Stimulated activated naive CD8-positive, alpha-beta T cell treated with anti-CD3 and anti-CD28 coated beads, Interleukin-15, Interleukin-2, amounts not matched to agents 100 U/mL and 50 U/mL, for 24 hours (primary cell): ENCODE results near the gene OTOP3.
"Not testable (repeated sequence)": the region's sequence is repeated elsewhere in the genome, so short reads cannot be mapped to it uniquely, and the experiment has no call there.

Source experiments
- ATAC-seq: fragments of 150-1000 bp; cut with Tn5 transposase; one replicate; pipeline ENCODE4 v1.10.0; 2021
- DNase-seq: peaks from one replicate; pipeline ENCODE4 v3.0.0; 2021

OTOP3 gene

DNA sequence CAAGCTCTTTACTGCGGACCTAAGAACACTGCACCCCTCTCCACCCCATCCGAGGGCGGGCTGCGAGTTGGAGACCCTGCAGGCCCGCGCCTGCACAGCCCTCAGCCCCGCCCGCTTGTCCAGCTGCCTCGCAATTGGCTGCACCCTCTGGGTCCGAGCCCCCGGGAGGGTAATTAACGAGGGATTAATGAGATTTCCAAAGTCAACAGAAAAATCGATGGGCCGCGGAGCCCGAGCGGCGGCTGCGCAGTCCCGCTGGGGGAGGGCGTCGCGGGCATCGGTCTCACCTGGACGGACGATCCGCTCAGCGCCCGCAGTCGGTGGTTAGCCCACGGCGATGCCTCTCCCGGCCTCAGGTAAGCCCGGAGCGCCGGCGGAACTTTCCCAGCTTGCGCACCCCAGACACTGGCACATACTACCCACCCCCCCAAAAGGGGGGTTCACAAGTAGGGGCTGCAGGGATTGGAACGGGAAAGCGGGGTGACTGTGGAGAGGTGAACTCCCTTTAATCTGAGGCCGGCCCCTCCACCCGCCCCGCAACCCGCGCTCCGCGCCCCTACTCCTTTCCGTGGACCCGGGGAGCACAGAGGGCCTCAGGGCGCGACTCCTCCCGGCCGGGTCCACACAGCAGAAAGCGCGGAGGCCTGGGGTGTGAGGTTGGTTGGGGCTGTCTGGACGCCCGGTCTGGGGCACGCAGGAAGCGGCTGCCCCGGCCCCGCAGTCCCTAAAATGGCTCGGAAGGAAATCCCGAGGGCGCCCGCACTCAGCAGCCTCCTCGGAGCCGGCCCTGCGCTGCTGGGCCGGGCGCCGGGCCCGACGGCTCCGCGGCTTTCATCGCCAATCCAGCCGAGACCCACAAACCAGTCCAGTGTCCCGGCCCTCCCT, at the start of gene OTOP3:
OTOP3 (plus strand) TSS at position 314 of the 885 bp plus-strand sequence; CDS start at position 338, 24 bp downstream.
- no peak for ATAC-seq
- no peak for DNase-seq

DNA sequence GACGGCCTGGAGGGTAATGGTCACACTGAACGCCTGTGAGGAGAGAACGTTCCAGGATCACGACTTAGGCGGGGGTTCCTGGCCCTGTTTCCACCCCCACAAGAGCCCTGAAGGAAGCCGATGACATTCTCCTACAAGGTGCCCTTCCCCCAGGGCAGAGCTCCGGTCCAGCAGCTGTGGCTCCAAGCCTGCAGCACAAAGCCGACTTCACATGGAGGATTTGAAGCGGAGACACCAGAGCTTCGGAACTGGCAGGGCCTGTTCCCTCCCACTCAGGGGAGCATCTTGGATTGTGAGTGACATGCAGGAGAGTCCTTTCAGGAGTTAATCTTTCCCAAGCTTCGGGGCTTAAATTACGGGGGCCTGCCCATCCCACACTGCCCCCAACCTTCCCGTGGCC, 47.2 kb upstream of the OTOP3 start:
- DNase-seq = no peak
- ATAC-seq = no peak

- DNase-seq (no peak), ATAC-seq (no peak)
Observed at GRCh38 chr17:74890554-74890953, 45.1 kb upstream of the OTOP3 start.

DNA sequence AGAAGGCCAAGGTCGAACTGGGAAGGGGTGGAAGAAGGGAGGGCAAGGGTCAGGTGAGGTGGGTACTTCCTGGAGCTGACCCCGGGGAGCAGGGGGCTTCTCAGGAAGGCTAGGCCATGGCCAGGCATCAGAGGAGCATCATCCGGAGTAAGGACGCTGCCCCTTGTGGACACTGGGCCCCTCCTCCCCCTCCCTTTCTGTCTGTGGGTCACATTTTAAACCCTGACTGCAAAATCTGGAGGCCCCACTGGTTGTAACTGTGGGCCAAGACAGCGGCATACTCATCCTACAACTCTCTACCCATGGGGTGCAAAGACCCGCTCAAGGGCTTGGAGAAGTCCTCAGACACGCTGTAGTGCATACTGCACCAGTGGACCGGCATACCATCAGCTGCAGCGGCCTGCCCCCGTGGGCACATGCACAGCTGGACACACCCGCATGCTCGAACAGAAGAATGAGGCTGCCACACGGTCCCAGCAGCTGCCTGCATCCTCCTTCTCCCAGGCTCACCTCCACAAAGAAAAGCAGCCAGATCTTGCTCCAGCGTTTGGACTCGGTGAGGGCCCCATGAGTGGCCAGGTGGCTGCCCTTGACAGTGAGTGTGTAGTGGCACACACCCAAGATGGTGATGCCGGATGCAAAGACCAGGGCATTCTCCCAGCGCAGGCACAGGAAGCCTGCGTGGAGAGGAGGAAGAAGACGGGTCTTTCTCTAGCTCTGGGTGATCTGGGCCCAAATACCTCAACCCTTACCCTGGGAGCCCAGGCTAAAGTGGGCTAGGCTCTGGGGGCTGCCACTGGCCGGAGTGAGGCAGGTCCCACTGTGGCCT, 43.5 kb upstream of the OTOP3 start:
- peak; percentile 6 for ATAC-seq

DNA sequence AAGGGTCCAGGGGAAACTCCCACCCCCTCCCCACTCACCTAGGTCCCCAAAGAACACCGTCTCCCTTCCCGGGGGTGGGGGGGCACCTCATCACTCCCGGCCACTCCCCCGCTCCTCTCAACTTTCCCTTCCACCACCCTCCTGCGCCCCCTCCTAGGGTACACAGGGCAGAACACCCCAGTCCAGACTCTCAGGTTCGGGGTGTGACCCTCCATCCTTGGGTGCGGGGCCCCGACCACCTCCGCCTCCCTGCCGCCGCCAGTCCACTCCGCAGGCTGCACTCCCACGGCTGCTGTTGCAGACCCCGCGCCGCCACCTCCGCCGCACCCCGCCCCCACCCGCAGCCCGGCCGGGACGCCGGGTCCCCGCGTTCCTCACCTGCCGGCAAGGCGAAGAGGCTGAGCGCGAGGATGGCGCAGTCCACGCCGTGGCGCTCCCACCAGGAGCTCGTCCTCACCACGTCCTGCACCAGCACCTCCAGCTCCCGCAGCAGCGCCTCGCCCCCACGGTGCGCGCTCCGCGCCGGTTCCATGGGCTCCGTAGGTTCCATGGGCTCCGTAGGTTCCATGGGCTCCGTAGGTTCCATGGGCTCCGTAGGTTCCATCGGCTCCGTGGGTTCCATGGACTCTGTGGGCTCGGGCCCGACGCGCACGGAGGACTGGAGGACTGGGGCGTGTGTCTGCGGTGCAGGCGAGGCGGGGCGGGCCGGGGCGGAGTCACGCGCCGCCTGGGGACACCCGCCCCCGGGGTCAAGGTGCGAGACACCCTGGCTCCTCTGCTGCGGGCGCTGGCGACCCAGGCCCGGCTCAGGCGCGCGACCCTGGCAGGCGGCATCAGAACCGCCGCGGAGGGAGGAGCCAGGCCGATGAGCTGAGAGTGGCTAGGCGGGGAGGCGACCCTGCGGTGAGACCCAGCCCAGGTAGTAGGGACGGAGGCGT, 42.5 kb upstream of the OTOP3 start, which contains the start of gene FADS6:
FADS6 (minus strand) TSS at position 660 of the 938 bp plus-strand sequence; CDS start at position 622, 38 bp downstream.
- ATAC-seq (no peak), DNase-seq (no peak)

More for the DNA sequence above, 43.5 kb upstream of the OTOP3 start:
- no peak for DNase-seq

GRCh38 chr17:74893936-74894671, 41.6 kb upstream of the OTOP3 start:
- DNase-seq = no peak
- ATAC-seq = no peak

GRCh38 chr17:74898376-74898946, 37.2 kb upstream of the OTOP3 start:
- DNase-seq (no peak), ATAC-seq (no peak)

GRCh38 chr17:74900208-74900607, 35.5 kb upstream of the OTOP3 start:
- ATAC-seq = no peak
- no peak for DNase-seq

GRCh38 chr17:74901353-74902135, 34.2 kb upstream of the OTOP3 start:
- ATAC-seq (no peak), DNase-seq (no peak)

DNA sequence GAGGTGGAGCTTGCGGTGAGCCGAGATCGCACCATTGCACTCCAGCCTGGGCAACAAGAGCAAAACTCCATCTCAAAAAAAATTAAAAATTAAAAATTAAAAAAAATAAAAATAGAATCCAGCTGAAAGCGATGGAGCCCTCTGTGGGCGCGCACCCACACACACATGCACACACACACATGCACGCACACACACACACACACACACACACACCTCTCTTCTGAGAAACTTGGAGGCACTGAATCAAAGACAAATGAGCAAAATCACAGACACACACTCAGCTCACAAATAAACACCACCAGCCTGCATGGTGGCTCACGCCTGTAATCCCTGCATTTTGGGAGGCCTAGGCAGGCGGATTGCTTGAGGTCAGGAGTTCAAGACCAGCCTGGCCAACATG, 32.7 kb upstream of the OTOP3 start:
- DNase-seq (no peak), ATAC-seq (no peak)

DNA sequence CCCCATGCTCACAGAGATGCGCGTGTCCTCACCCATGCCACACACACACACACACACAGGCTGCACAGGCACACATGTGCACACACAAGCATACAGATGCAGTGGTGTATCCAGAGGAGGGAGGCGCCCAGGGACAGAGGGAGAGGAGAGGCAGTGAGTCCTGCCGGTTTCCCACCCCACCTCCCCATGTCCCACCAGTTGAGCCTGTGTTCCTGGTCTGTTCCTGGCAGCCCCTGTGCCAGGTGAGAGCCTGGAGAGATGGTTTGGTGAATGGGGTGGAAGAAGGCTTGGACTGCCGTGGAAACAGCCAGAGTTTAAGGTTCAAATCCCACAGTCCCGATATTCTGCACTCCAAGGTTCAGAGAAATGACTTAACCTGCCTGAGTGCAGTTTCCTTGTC, 32.0 kb upstream of the OTOP3 start:
- DNase-seq (no peak), ATAC-seq (no peak)

DNA sequence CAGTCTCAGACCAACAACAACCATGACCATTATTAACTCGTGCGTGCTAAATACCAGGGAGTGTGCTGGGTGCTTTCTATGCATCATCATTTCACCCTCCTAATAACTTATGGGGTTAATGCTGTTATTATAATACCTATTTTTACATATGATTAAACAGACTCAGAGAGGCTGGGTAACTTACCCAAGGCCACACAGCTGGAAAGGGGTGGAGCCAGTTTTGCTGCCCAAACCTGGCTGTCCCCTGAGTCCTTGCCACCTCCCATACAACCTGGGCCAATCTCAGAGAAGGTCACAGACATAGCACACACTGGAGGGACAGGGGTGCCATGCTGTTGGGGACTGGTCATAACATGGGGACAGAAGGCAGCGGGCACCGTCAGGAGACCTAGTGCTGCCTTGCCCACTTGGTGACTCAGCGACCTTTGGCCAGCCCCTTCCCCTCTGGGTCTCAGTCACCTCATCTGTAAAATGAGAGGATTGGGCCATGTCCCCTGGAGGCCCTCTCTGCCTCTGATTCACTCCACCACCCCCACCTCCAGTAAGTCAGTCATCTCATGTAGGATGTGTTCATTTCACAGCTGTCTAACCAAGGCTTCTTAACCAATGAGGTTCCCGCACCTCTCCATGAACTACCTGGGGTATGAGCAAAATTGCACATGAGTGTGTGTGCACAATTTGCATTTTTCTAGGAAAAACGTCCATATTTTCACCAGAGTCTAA, 30.9 kb upstream of the OTOP3 start:
- DNase-seq (no peak), ATAC-seq (no peak)

- DNase-seq, ATAC-seq: not testable (repeated sequence)
Observed at GRCh38 chr17:74906214-74906793, 29.4 kb upstream of the OTOP3 start.

DNA sequence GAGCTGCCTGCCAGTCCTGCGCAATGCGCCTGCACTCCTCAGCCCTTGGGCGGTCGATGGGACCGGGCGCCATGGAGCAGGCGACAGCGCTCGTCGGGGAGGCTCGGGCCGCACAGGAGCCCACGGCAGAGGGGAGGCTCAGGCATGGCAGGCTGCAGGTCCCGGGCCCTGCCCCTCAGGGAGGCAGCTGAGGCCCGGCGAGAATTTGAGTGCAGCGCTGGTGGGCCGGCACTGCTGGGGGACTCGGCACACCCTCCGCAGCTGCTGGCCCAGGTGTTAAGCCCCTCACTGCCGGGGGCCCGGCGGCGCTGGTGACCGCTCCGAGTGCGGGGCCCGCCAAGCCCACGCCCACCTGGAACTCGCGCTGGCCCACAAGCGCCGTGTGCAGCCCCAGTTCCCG, 28.7 kb upstream of the OTOP3 start:
- DNase-seq (no peak), ATAC-seq (no peak)

GRCh38 chr17:74909097-74909496, 26.6 kb upstream of the OTOP3 start:
- DNase-seq, ATAC-seq: not testable (repeated sequence)

GRCh38 chr17:74911423-74911822, 24.3 kb upstream of the OTOP3 start:
- not testable (repeated sequence) for DNase-seq, ATAC-seq

DNA sequence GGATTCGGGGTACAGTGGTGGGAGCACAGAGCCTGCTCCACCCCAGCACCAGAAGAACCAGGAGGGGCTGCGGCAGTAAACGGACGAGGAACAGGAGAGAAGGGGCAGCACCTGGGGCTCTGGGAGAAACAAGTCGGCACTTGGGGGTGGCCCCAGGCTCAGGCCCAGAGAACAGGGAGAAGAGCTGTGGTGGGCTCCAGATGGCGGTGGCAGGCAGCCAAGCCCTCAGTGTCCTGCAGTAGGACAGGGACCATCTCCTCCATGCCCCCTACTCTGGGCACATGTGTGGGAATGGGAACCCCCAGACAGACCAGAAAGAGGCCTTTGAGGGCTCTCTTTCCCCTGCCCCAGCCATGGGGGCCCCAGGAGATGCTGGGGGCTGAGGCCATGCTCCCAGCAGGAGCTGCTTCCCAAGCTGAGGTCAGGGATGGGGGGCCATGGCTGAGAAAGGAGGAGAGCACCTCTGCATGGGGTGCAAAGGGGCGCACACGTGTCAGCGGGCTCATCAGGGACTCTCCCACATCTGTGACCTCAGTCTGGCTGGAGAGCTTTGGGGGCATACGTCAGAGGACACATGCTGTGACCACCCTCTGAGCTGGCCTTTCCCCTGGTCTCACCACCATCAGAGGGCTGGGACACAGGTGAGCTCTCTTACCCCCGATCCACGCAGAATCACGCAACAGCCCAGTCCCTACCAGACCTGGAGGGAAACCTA, 19.4 kb upstream of the OTOP3 start:
- ATAC-seq (no peak), DNase-seq (no peak)

DNA sequence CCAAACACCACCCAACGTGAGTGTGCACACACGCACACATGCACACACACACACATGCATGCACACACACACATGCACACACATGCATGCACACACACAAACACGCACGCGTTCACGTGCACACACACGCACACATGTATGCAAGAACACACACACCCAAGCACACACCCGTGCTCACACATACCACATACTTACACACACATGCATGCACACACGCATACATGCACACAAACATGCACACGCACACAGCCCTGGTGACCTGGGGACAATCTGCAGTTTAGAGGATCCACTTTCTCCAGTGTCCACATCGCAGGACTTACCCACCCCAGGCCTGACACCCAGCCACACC, 18.9 kb upstream of the OTOP3 start:
- ATAC-seq = no peak

More for the DNA sequence above, 18.9 kb upstream of the OTOP3 start:
- no peak for DNase-seq
